GM12878 (cell line): ENCODE results near the gene NUB1.

Experiments used
- EZH2 ChIP-seq: IDR thresholded peaks from 2 replicates; pipeline ENCODE4 v1.6.1; 2012; ENCODE audit warnings: low read depth, mild to moderate bottlenecking, control low read depth, inconsistent platforms, low read length, borderline replicate concordance; ENCODE audit not compliant: control insufficient read depth
- POLR2AphosphoS5 ChIP-seq: IDR thresholded peaks from 2 replicates; pipeline ENCODE4 v1.6.1; 2011; ENCODE audit warnings: mild to moderate bottlenecking, low read length, inconsistent platforms
- RB1 ChIP-seq: fragments of 450-650 bp; formaldehyde crosslinking; IDR thresholded peaks from 2 replicates; pipeline ENCODE4 v1.6.1; 2017; ENCODE audit warnings: mild to moderate bottlenecking, borderline replicate concordance
- SIN3A ChIP-seq: IDR thresholded peaks from 2 replicates; pipeline ENCODE4 v1.6.1; 2012; ENCODE audit warnings: low read depth, low read length, improper control_type of control experiment
- SMC3 ChIP-seq: IDR thresholded peaks from 2 replicates; pipeline ENCODE4 v1.6.1; 2011; ENCODE audit warnings: low read length, improper control_type of control experiment, borderline replicate concordance
- SREBF2 ChIP-seq: IDR thresholded peaks from 2 replicates; pipeline ENCODE4 v1.6.1; 2012; ENCODE audit warnings: mild to moderate bottlenecking, low read length
- TF ChIP-seq, protein P1 (sequence below), 3 experiments: IDR thresholded peaks in 2 of 3; conservative IDR thresholded peaks in 1 of 3; 2 replicates each; pipeline ENCODE4 v1.5.1; 2011; ENCODE audit warnings: low read depth in 3 of 3, low read length in 3 of 3, mild to moderate bottlenecking in 3 of 3, control low read depth in 2 of 3, moderate library complexity in 2 of 3, inconsistent platforms in 1 of 3, mixed read lengths in 1 of 3; ENCODE audit not compliant: control insufficient read depth in 2 of 3, insufficient read depth in 1 of 3; ENCODE audit errors: extremely low read depth in 1 of 3
- TF ChIP-seq, protein P2 (sequence below): fragments of 150-350 bp; IDR thresholded peaks from 2 replicates; pipeline ENCODE4 v1.6.1; 2016; ENCODE audit warnings: low read depth, low read length

DNA sequence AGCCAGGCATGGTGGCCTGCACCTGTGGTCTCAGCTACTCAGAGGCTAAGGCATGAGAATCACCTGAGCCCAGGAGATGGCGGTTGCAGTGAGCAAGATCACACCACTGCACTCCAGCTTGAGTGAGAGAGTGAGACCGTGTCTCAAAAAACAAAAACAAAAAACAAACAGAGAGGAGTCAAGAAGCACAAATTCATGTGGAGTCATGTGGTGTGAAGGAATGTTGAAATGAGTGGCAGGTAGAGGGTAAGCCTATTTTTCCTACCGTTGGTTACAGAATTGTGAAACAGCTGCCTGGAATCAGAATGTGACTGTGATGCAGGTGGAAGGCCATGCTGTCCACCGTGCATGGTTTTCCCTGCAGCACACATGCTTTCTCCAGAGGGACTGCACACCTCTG lies 23.7 kb upstream of the NUB1 start:
- TF ChIP-seq RB1 = no peak
- TF ChIP-seq, protein P1, sequence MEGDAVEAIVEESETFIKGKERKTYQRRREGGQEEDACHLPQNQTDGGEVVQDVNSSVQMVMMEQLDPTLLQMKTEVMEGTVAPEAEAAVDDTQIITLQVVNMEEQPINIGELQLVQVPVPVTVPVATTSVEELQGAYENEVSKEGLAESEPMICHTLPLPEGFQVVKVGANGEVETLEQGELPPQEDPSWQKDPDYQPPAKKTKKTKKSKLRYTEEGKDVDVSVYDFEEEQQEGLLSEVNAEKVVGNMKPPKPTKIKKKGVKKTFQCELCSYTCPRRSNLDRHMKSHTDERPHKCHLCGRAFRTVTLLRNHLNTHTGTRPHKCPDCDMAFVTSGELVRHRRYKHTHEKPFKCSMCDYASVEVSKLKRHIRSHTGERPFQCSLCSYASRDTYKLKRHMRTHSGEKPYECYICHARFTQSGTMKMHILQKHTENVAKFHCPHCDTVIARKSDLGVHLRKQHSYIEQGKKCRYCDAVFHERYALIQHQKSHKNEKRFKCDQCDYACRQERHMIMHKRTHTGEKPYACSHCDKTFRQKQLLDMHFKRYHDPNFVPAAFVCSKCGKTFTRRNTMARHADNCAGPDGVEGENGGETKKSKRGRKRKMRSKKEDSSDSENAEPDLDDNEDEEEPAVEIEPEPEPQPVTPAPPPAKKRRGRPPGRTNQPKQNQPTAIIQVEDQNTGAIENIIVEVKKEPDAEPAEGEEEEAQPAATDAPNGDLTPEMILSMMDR (IDR thresholded peaks at IDR 0.05 in 2 of 3, conservative IDR thresholded peaks at IDR 0.05 in 1 of 3; ENCODE audit: control insufficient read depth in 2 of 3, extremely low read depth in 1 of 3, insufficient read depth in 1 of 3, low read depth in 3 of 3, low read length in 3 of 3) = no peak
- TF ChIP-seq, protein P2, sequence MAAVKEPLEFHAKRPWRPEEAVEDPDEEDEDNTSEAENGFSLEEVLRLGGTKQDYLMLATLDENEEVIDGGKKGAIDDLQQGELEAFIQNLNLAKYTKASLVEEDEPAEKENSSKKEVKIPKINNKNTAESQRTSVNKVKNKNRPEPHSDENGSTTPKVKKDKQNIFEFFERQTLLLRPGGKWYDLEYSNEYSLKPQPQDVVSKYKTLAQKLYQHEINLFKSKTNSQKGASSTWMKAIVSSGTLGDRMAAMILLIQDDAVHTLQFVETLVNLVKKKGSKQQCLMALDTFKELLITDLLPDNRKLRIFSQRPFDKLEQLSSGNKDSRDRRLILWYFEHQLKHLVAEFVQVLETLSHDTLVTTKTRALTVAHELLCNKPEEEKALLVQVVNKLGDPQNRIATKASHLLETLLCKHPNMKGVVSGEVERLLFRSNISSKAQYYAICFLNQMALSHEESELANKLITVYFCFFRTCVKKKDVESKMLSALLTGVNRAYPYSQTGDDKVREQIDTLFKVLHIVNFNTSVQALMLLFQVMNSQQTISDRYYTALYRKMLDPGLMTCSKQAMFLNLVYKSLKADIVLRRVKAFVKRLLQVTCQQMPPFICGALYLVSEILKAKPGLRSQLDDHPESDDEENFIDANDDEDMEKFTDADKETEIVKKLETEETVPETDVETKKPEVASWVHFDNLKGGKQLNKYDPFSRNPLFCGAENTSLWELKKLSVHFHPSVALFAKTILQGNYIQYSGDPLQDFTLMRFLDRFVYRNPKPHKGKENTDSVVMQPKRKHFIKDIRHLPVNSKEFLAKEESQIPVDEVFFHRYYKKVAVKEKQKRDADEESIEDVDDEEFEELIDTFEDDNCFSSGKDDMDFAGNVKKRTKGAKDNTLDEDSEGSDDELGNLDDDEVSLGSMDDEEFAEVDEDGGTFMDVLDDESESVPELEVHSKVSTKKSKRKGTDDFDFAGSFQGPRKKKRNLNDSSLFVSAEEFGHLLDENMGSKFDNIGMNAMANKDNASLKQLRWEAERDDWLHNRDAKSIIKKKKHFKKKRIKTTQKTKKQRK = no peak
- no peak for TF ChIP-seq SMC3
- TF ChIP-seq POLR2AphosphoS5 = no peak
- TF ChIP-seq SIN3A = no peak
- TF ChIP-seq SREBF2 = no peak
- TF ChIP-seq EZH2 = no peak
